ENCODE results near the gene GLI1. TPM values are rescaled to one million over a fixed set of nuclear protein-coding genes. Genes with fewer than 3 reads are reported as not detected.
A peak's percentile ranks its signal among the peaks of the same experiment; 100 is the strongest.
"Not testable (repeated sequence)": the region's sequence is repeated elsewhere in the genome, so short reads cannot be mapped to it uniquely, and the experiment has no call there.

GLI1 gene
- total RNA-seq, 8 experiments from 2014 or later = 0.66 to 8.3 (median 3.2) TPM

- peak; percentile 69 to 80 (median 77) for ATAC-seq (replicated peaks in 6 of 8)
- WGBS, 10 experiments = 0 to 6% (median 0%) methylated on average over 1 to 11 of the region's 74 CpGs; no CpG with 5 or more reads in 1 of the 10 experiments
- Histone ChIP-seq H3K4me3 (peak overlapping the region; percentile 66 to 90 (median 83)), H3K4me1 (replicated peaks in 1 of 2) (peaks cover 2 to 6% of the 10 kb centered on the region in 2 donors), H3K27ac (peak overlapping the region; percentile 90)
- in situ Hi-C loops (cut with MboI; ENCODE audit: low pct_unique_long_range_greater_than_20kb in 2 of 9, low sequenced_read_pairs in 9 of 9, unreplicated experiment in 9 of 9) = loop anchor here in 1 of 9 experiments (25.0 kb wide), 1 partner anchor 118 kb away; no protein-coding TSS in a partner anchor
Observed at GRCh38 chr12:57430112-57430930, 29.3 kb upstream of the GLI1 start.

- WGBS, 10 experiments = 5 to 50% (median 25%) methylated on average over 1 to 22 of the region's 41 CpGs; no CpG with 5 or more reads in 1 of the 10 experiments
- peak within 1 kb of the TSS; percentile 66 to 90 (median 83) for H3K4me3 ChIP-seq
- in situ Hi-C loops (cut with MboI; ENCODE audit: low pct_unique_long_range_greater_than_20kb in 2 of 9, low sequenced_read_pairs in 9 of 9, unreplicated experiment in 9 of 9) = loop anchor here in 1 of 9 experiments (25.0 kb wide), 1 partner anchor 119 kb away; no protein-coding TSS in a partner anchor
- H3K4me1 ChIP-seq (replicated peaks in 1 of 2) = peaks cover 2 to 6% of the 10 kb centered on the region in 2 donors
- ATAC-seq (replicated peaks in 6 of 8) = peak; percentile 94 to 98 (median 96)
- H3K27ac ChIP-seq = peak within 1 kb of the TSS; percentile 90
Observed at GRCh38 chr12:57430931-57431566, 28.5 kb upstream of the GLI1 start, which contains the start of gene R3HDM2. Gene R3HDM2, minus strand, starts transcription at chr12:57431043. Its CDS starts 120,615 bp downstream, at chr12:57310428.

GRCh38 chr12:57431654-57432188, 27.9 kb upstream of the GLI1 start:
- H3K27ac ChIP-seq = no peak overlapping the region
- H3K4me3 ChIP-seq = peak overlapping the region in 4 of 5 donors; percentile 66 to 90 (median 81)
- peaks cover 2 to 6% of the 10 kb centered on the region in 2 donors for H3K4me1 ChIP-seq (replicated peaks in 1 of 2)
- WGBS, 10 experiments = 84 to 100% (median 90%) methylated on average over 1 to 10 of the region's 11 CpGs
- in situ Hi-C loops (cut with MboI; ENCODE audit: low pct_unique_long_range_greater_than_20kb in 2 of 9, low sequenced_read_pairs in 9 of 9, unreplicated experiment in 9 of 9) = loop anchor here in 1 of 9 experiments (25.0 kb wide), 1 partner anchor 119 kb away; no protein-coding TSS in a partner anchor
- no peak for ATAC-seq (replicated peaks in 6 of 8)

- no peak for ATAC-seq (replicated peaks in 6 of 8)
- H3K4me1 ChIP-seq (replicated peaks in 1 of 2) = peaks cover 2 to 6% of the 10 kb centered on the region in 2 donors
- no peak overlapping the region for H3K27ac ChIP-seq
- H3K4me3 ChIP-seq = no peak overlapping the region
- 79 to 100% (median 85%) methylated on average over 1 to 3 of the region's 3 CpGs; no CpG with 5 or more reads in 1 of the 10 experiments for WGBS, 10 experiments
- in situ Hi-C loops (cut with MboI; ENCODE audit: low pct_unique_long_range_greater_than_20kb in 2 of 9, low sequenced_read_pairs in 9 of 9, unreplicated experiment in 9 of 9) = loop anchor here in 1 of 9 experiments (25.0 kb wide), 1 partner anchor 121 kb away; no protein-coding TSS in a partner anchor
Observed at GRCh38 chr12:57433370-57433769, 26.2 kb upstream of the GLI1 start.

DNA sequence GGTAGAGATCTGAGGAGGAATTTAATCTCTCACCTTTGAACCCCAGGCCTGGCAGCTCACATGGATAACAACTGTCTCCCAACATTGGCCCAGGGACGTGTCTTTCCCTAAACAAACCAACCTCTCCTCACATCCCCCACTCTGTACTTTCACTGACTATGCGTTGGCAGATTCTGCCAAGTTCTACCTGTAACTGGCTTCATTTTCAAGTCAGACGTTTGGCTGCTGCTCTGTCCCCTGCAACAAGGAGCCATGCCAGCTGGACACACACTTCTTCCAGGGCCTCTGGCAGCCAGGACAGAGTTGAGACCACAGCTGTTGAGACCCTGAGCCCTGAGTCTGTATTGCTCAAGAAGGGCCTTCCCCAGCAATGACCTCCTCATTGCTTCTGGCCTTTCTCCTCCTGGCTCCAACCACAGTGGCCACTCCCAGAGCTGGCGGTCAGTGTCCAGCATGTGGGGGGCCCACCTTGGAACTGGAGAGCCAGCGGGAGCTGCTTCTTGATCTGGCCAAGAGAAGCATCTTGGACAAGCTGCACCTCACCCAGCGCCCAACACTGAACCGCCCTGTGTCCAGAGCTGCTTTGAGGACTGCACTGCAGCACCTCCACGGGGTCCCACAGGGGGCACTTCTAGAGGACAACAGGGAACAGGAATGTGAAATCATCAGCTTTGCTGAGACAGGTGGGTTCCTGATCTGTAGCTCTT, 24.9 kb upstream of the GLI1 start, which contains the start of gene INHBC:
Gene INHBC (plus strand): TSS at position 268 of the 707 bp plus-strand sequence. CDS start 103 bp downstream, at position 371.
- Histone ChIP-seq H3K4me3 (no peak within 1 kb of the TSS), H3K4me1 (replicated peaks in 1 of 2) (peaks cover 2 to 6% of the 10 kb centered on the region in 2 donors), H3K27ac (no peak within 1 kb of the TSS)
- WGBS, 10 experiments = 28 to 90% (median 77%) methylated on average over 2 to 7 of the region's 8 CpGs; no CpG with 5 or more reads in 4 of the 10 experiments
- in situ Hi-C loops (cut with MboI; ENCODE audit: low pct_unique_long_range_greater_than_20kb in 2 of 9, low sequenced_read_pairs in 9 of 9, unreplicated experiment in 9 of 9) = loop anchor here in 1 of 9 experiments (25.0 kb wide), 1 partner anchor 122 kb away; no protein-coding TSS in a partner anchor
- ATAC-seq (replicated peaks in 6 of 8) = no peak

DNA sequence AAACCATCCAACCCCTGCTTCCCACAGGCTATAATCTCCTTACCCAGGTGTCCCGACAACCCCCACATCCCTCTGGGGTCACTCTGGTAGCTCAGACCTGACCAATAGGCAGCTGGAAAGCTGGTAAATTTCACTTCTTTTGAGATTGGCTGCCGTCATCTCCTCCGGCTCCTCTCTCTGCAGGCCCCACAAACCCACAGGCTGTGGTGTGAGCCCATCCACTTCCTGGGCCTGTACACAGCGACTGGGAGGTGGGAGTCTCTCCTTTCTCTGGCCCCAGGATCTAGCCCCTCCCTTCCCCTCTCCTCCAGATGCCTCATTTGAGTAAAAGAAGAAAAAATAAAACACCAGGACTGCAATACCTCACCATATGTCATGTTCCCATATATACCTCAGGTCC, 24.3 kb upstream of the GLI1 start:
- no peak for ATAC-seq (replicated peaks in 6 of 8)
- in situ Hi-C loops (cut with MboI; ENCODE audit: low pct_unique_long_range_greater_than_20kb in 2 of 9, low sequenced_read_pairs in 9 of 9, unreplicated experiment in 9 of 9) = loop anchor here in 1 of 9 experiments (25.0 kb wide), 1 partner anchor 123 kb away; no protein-coding TSS in a partner anchor
- Histone ChIP-seq H3K4me3 (no peak overlapping the region), H3K27ac (no peak overlapping the region), H3K4me1 (replicated peaks in 1 of 2) (peaks cover 2 to 6% of the 10 kb centered on the region in 2 donors)
- 61 to 83% (median 80%) methylated on average over 1 to 3 of the region's 4 CpGs; no CpG with 5 or more reads in 5 of the 10 experiments for WGBS, 10 experiments

GRCh38 chr12:57438400-57438799, 21.2 kb upstream of the GLI1 start:
- ATAC-seq (replicated peaks in 6 of 8) = peak in 3 of 8 experiments; percentile 40 to 73 (median 70)
- in situ Hi-C loops (cut with MboI; ENCODE audit: low pct_unique_long_range_greater_than_20kb in 2 of 9, low sequenced_read_pairs in 9 of 9, unreplicated experiment in 9 of 9) = loop anchor here in 1 of 9 experiments (25.0 kb wide), 1 partner anchor 126 kb away; no protein-coding TSS in a partner anchor

DNA sequence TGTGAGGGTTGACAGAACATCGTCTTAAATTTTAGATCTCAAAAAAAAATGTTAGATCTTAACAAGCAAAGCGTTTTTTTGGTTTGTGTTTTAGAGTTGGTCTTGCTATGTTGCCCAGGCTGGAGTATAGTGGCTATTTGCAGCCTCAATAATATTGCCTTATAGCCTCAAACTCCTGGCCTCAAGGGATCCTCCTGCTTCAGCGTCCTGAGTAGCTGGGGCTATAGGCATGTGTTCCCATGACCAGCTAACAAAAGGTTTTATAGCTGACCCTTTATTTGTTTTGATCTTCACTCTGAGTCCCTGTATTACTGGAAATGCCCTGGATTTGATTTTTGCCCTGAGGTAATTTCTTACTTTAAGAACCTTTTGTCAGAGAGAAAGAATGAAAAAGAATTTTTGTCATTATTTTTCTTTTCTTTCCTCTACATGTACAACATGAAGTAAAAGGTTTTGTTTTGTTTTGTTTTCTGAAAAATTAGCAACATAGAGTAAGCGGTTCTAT, 19.8 kb upstream of the GLI1 start:
- Histone ChIP-seq H3K27ac (no peak overlapping the region), H3K4me3 (no peak overlapping the region), H3K4me1 (replicated peaks in 1 of 2) (no peaks in the 10 kb centered on the region)
- in situ Hi-C loops (cut with MboI; ENCODE audit: low pct_unique_long_range_greater_than_20kb in 2 of 9, low sequenced_read_pairs in 9 of 9, unreplicated experiment in 9 of 9) = loop anchor here in 1 of 9 experiments (25.0 kb wide), 1 partner anchor 128 kb away; no protein-coding TSS in a partner anchor
- 46 to 100% (median 71%) methylated on average over 1 to 4 of the region's 4 CpGs for WGBS, 10 experiments
- no peak for ATAC-seq (replicated peaks in 6 of 8)

More at GRCh38 chr12:57438400-57438799, 21.2 kb upstream of the GLI1 start:
- no peak overlapping the region for H3K4me3 ChIP-seq
- H3K27ac ChIP-seq = no peak overlapping the region
- H3K4me1 ChIP-seq (replicated peaks in 1 of 2) = no peaks in the 10 kb centered on the region
- 29 to 50% (median 31%) methylated on average over 1 of the region's 1 CpG; no CpG with 5 or more reads in 7 of the 10 experiments for WGBS, 10 experiments

- not testable (repeated sequence) for H3K4me1 ChIP-seq (replicated peaks in 1 of 2); ATAC-seq (replicated peaks in 6 of 8); H3K4me3 ChIP-seq; H3K27ac ChIP-seq
- in situ Hi-C loops (cut with MboI; ENCODE audit: low pct_unique_long_range_greater_than_20kb in 2 of 9, low sequenced_read_pairs in 9 of 9, unreplicated experiment in 9 of 9) = loop anchor here in 1 of 9 experiments (25.0 kb wide), 1 partner anchor 129 kb away; no protein-coding TSS in a partner anchor
- 40 to 100% (median 81%) methylated on average over 1 to 2 of the region's 2 CpGs; no CpG with 5 or more reads in 5 of the 10 experiments for WGBS, 10 experiments
Observed at GRCh38 chr12:57441393-57441792, 18.2 kb upstream of the GLI1 start.

GRCh38 chr12:57441846-57442427, 17.6 kb upstream of the GLI1 start:
- WGBS, 10 experiments = 0 to 100% (median 29%) methylated on average over 1 of the region's 1 CpG; no CpG with 5 or more reads in 4 of the 10 experiments
- peak in 2 of 8 experiments; percentile 65 to 86 for ATAC-seq (replicated peaks in 6 of 8)
- H3K4me3 ChIP-seq = no peak overlapping the region
- no peaks in the 10 kb centered on the region for H3K4me1 ChIP-seq (replicated peaks in 1 of 2)
- in situ Hi-C loops (cut with MboI; ENCODE audit: low pct_unique_long_range_greater_than_20kb in 2 of 9, low sequenced_read_pairs in 9 of 9, unreplicated experiment in 9 of 9) = loop anchor here in 1 of 9 experiments (25.0 kb wide), 1 partner anchor 130 kb away; no protein-coding TSS in a partner anchor
- no peak overlapping the region for H3K27ac ChIP-seq

- not testable (repeated sequence) for H3K27ac ChIP-seq; ATAC-seq (replicated peaks in 6 of 8); H3K4me3 ChIP-seq; H3K4me1 ChIP-seq (replicated peaks in 1 of 2)
- WGBS, 10 experiments = 0 to 100% (median 73%) methylated on average over 1 to 5 of the region's 6 CpGs; no CpG with 5 or more reads in 1 of the 10 experiments
- in situ Hi-C loops (cut with MboI; ENCODE audit: low pct_unique_long_range_greater_than_20kb in 2 of 9, low sequenced_read_pairs in 9 of 9, unreplicated experiment in 9 of 9) = loop anchor here in 1 of 9 experiments (25.0 kb wide), 1 partner anchor 132 kb away; no protein-coding TSS in a partner anchor
Observed at GRCh38 chr12:57444337-57444736, 15.2 kb upstream of the GLI1 start.

All from motor neuron (in vitro differentiated cells).